Keratinocyte (primary cell): ENCODE measurements around the gene HEMK1.

Experiments
- CTCF ChIP-seq, 3 experiments: IDR thresholded peaks in 1 of 3; conservative IDR thresholded peaks in 1 of 3; optimal IDR thresholded peaks in 1 of 3; 2 replicates in 2 of 3; 3 replicates in 1 of 3; pipeline versions ENCODE3 to v1.5.1; 2011; ENCODE audit warnings: low read length in 3 of 3, mild to moderate bottlenecking in 3 of 3, moderate library complexity in 2 of 3, control low read depth in 1 of 3, inconsistent platforms in 1 of 3; ENCODE audit not compliant: insufficient read depth in 2 of 3; ENCODE audit errors: extremely low read depth in 1 of 3
- EZH2 ChIP-seq: IDR thresholded peaks from one replicate; pipeline ENCODE4 v1.6.1; 2012; ENCODE audit warnings: inconsistent platforms, mild to moderate bottlenecking, low read length, moderate library complexity

DNA sequence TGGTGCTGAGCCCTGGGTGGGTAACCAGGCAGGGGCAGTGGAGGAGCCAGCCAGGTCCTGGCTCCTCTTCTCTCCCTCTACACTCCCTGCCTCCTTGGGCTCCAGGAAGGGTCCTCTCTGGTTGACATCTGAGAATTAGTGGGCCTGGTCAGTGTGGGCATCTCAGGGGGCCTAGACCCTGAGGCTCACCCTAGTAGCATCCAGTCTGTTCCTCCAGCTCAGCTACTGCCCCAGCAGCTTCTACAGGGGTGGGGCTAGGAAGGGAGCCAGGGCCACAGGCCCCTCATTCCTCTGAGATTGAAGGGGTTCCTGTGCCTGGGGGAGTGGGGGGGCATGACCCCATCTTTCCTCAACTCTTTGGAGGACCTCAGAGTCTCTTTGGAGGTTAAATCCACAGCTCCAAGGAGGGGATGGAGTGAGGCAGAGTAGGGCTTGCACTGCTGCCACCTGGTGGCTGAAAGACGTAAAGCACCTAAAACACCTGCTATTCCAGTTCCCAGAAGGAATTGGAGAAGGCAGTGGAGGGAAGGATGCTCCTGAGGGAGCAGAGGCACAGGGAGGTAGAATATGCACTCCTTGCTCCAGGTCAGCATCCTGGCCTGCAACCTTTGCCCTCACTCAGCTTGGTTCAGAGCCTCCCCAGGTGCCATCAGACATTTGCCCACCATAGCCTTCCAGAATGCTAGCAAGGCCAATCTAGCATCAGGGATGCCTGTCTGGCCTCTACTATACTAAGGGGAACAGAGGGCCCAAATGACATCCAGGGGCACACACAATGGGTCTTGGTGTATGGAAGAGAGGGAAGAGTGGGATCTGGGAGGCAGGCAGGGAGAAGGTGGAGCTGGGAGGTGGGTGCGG lies 26.9 kb upstream of the HEMK1 start:
- TF ChIP-seq CTCF (optimal IDR thresholded peaks at IDR 0.05 in 1 of 3, IDR thresholded peaks at IDR 0.05 in 1 of 3, conservative IDR thresholded peaks at IDR 0.05 in 1 of 3; ENCODE audit: extremely low read depth in 1 of 3, insufficient read depth in 2 of 3, low read length in 3 of 3) (peak in 2 of 3 experiments; percentile 93 to 97), EZH2 (no peak)
